ENCODE measurements around the gene MKI67.
"Not testable (repeated sequence)": the region's sequence is repeated elsewhere in the genome, so short reads cannot be mapped to it uniquely, and the experiment has no call there.

The MKI67 gene

DNA sequence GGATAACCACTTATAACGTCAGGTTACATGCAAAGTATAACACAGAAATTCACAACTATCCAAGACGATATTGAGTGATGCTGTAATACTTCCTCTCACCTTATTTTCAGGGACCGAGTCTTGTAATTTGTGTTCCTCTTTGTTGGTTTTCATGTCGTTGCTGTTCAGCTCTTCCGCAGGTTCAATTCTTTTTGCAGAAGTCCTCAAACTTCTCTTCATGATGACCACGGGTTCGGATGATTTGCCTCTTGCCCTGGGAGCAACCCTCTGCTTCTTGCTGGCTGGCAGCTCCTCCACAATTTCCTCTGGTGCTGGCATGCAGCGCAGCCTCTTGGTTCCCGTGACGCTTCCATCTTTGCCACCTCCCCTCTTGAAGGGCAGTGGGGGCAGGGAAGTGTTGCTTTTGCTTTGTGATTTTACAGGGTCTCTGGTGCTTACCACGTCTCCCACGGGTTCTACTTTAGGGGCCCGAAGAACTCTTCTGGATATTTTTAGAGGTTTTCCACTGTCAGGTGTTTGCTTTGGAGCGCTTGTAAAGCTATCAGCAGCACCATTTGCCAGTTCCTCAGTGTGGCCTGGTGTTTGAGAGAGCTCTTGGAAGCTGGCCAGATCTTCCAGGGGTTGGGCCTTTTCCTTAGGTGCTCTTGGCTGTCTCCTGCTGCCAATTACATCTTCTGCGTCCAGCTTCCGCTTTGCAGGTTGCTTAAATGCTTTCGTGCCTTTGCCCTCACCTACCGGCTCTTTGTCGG, 23.6 kb downstream of the MKI67 start:
- no peak for DNase-seq

- DNase-seq: no peak
Measured at GRCh38 chr10:128101901-128102300, 24.3 kb downstream of the MKI67 start.

DNA sequence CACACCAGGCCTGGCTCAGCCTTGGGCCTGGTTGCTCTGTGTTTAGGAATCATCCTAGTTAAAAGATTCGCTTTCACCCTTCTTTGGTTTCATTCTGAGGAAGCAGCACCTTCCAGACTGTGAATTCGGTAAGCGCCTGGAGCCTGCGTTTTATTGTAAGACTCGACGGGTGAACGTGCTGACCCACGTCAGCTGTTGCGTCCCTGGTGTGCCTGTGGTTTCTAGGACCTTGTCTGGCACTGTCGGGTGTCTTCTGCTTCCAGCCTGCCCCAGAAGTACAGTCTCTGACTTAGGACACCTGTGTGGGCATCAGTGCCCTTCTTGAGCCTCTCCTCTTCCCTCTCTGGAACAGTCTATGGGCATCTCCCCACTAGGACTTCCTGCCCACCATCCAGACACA, 26.3 kb downstream of the MKI67 start:
- no peak for DNase-seq

GRCh38 chr10:128098631-128099030, 27.6 kb downstream of the MKI67 start:
- no peak for DNase-seq

GRCh38 chr10:128097783-128098182, 28.4 kb downstream of the MKI67 start:
- no peak for DNase-seq

DNA sequence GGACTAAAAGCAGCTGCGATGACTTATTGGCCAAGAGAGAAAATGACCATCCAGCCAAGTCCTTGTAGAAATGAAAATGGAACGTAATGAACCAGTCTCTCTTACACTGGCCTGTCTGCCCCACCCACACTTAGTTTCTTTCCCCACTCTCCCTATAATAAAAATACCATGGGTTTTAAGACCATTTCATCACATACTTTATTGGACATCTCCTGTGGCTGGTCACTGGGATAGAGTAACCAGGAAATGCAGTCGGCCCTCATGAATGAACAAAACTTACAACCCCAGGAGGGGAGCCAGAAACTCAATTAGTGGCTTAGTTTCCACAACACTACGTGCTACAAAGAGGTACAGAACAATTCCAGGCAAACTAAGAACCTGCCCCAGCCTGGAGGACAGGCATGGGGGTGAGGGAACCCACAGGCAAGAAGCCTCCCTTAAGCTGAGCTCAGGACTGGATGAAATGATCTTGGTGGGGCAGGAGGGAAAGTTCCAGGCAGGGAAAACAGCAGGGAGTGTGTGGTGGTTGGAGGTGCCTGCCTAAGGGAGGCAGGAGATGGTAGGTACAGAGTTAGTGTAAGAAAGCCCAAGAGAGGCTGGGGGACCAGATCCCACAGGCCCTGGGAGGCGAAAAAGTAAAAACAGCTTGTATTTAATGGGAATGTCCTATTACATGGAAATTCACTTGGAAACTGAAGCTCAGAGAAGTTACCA, 29.6 kb downstream of the MKI67 start:
- no peak for DNase-seq

DNA sequence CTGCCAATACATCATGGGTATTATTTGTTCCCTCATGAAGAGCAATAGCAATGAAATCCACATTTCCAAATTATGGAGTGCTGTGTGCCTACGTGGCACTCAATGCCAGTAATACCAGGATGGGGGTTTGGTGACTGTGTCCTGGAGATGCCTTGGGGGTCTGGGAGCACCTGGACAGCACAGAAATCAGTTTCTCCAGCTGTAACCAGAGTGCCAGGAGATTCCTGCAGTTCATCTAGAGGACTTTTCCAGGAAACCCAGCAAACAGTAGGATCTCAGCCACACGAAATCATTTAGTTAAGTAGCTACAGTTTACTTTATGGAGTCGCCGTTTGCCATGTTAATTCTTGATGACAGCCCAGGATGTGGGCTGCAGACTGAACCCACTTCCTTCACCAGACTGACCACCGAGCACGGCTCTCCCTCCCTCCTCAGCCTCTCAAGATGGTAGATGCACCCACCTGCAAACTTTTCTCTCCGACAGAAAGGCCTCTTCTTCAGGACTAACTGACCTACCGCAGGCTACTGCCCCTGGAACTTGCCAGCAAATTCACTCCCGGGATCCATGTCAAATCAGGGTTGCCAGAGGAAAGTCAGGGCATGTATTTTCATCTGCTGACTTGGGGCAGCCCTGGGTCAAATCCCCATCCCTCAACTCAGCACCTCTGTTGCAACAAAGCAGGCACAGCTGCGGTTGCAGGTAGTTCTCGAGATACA, 30.3 kb downstream of the MKI67 start:
- no peak for DNase-seq

- DNase-seq: no peak
Measured at GRCh38 chr10:128095027-128095752, 31.0 kb downstream of the MKI67 start.

- not testable (repeated sequence) for DNase-seq
Measured at GRCh38 chr10:128094596-128094995, 31.6 kb downstream of the MKI67 start.

DNA sequence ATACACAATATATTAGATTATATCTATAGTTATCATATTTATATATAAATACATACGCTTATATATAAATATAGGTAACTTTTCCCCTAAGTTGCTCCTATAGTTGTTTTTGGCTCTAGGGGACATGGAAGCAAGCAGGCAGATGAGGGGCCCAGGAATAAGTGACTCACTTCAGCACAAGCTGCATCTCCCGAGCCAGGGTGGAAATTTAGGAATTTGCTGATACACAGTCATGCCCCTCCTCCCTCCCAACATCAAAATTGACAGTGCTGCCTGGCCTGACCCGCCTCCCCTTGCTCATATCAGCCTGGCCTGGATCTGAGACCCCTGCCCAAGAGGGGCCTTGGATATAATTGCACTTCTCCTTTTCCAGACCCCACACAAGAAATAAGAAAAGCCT, 33.8 kb downstream of the MKI67 start:
- no peak for DNase-seq

- no peak for DNase-seq
Measured at GRCh38 chr10:128091636-128092210, 34.5 kb downstream of the MKI67 start.

DNA sequence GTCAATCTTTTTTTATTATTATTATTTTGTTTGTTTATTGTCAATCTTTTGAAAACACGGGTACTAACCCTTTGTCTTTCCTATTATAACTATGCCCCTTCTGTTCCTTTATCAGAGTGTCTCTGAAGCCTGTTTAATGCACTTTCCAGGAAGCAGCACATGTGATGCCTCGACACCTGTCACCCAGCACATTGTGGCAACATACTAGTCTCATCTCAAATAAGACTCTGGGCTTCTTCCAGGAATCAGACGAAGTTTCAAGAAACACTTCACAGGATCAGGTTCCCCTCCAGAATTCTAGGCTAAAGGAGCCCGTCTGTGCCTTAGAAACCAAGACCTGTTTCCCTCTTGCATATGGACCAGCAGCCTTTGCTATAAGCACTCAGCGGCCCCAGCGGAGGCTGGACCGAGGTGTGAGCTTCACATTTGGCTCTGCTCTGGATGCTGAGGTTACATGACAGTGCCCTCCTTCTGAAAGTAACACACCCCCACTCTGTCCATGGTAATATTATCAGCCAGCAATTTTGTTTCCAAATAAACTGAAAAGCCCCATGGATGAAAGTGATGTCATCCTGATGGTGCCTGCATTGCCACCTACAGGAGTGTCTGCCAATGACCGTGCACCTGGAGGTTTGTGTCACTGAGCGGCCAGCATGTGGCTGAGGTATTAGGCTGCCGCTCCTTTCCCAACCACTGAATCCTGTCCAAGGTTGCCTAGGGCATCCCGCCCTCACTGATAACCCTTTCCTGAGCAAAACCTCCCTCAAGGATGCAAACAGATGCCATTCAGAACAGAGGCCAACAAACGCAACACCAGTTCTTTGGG, 38.1 kb downstream of the MKI67 start:
- DNase-seq: no peak

DNA sequence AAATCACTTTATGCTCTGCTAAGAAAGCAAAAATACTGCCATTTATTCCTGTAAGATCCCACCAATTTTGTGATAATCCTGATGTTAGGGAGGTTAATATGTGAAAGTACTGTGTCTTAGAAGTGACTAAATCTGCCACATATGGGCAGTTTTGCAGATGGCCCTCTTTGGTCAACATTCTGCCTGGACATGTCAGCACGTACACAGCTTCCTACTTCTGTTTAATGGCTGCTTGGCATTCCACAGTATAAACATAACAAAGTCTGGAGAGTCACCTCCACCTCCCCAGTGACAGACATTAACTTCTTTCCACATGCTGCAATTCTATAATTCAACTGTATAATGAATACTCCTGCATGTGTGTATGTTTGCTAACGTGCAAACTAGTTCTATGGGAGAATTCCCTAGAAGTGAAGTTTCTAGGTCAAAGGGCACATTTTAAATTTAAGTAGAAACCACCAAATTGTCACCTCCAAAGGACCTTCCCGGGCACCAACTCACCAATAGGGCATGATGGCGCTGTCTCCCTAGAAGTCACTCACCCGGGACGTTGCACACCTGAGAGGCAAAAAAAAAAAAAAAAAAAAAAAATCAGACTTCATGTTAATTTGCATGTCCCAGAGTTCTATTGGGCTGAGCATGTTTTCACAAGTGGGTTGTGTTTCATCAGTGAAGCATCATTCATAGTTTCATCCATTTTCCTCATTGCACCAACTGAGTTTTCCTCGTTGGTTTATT, 38.9 kb downstream of the MKI67 start:
- DNase-seq: no peak

GRCh38 chr10:128086003-128086863, 40.0 kb downstream of the MKI67 start:
- no peak for DNase-seq

DNA sequence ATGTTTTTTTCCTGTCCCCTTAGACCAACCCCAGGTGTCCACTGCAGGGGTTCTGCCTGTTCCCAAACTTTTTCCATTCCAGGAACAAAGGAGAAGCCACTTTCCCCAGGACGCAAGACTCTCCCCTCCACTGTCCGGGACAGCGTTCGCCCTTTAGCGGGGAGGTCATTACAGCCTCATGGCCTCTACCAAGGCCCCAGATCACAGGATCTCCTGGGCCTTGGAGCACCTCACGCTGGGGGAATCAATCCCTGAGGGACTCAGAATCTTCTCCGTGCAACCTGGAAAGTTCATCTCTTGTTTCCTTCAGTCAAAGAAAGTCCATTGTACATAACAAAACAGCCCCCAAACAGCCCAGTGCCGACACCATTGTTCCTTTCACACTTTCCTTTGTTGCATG, 41.2 kb downstream of the MKI67 start:
- no peak for DNase-seq

DNA sequence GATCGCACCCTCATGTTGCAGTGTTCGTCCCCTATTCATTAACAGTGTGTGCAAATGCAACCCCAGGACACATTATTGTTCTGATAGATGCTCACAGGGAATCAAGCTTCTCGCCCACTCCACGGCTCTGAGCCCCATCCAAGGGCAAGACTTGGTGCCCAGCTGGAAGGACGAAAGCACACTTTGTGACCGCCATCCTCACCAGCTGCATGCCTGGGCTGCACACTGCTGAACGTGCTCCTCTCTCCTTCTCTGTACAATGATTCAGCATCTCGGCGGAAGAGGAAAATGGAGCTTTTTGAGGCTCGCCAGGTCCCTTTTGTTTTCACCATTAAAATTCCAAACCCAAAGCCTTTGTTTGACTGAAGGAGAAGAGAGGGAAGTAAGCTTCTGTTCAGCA, 41.9 kb downstream of the MKI67 start:
- DNase-seq: no peak

GRCh38 chr10:128083191-128083895, 42.9 kb downstream of the MKI67 start:
- DNase-seq: no peak

- DNase-seq: no peak
Measured at GRCh38 chr10:128081720-128082119, 44.5 kb downstream of the MKI67 start.

- no peak for DNase-seq
Measured at GRCh38 chr10:128081222-128081621, 45.0 kb downstream of the MKI67 start.

GRCh38 chr10:128080641-128081040, 45.6 kb downstream of the MKI67 start:
- no peak for DNase-seq

All from NCI-H526 treated with DMSO at 0.1 percent for 48 hours (cell line).